T47D (cell line): ENCODE measurements around the gene CNOT4.

ENCODE experiments used
- DNase-seq, 2 experiments: peaks; one replicate each; pipeline versions ENCODE4 v3.0.0 to v3.0.0-alpha.2; 2011 to 2012; ENCODE audit warnings: low read depth in 1 of 2, low spot score in 1 of 2
- JUND ChIP-seq: IDR thresholded peaks from 2 replicates; pipeline ENCODE4 v1.6.1; 2012; ENCODE audit warnings: low read depth
- in situ Hi-C: cut with HindIII; loops from 2 replicates; pipeline ENCODE4 v1.10.0; 2016; ENCODE audit warnings: low sequenced_read_pairs, low pct_unique_long_range_greater_than_20kb

The CNOT4 gene

GRCh38 chr7:135428011-135428410 lies 81.9 kb downstream of the CNOT4 start:
- TF ChIP-seq JUND, result no peak
- DNase-seq, result no peak
- in situ Hi-C loops, result no loop called here

GRCh38 chr7:135427166-135427565 lies 82.7 kb downstream of the CNOT4 start:
- in situ Hi-C loops, result no loop called here
- no peak for TF ChIP-seq JUND
- no peak for DNase-seq

- DNase-seq, result no peak
- no peak for TF ChIP-seq JUND
- in situ Hi-C loops, result no loop called here
Observed at GRCh38 chr7:135425036-135425435, 84.9 kb downstream of the CNOT4 start.

- no peak for TF ChIP-seq JUND
- in situ Hi-C loops, result no loop called here
- no peak for DNase-seq
Observed at GRCh38 chr7:135420786-135421185, 89.1 kb downstream of the CNOT4 start.

- TF ChIP-seq JUND, result no peak
- no peak for DNase-seq
- in situ Hi-C loops, result no loop called here
Observed at GRCh38 chr7:135416431-135416830, 93.5 kb downstream of the CNOT4 start.

- in situ Hi-C loops, result no loop called here
- peak in 1 of 2 experiments; percentile 62 for DNase-seq
- TF ChIP-seq JUND, result no peak
Observed at GRCh38 chr7:135414850-135415439, 95.0 kb downstream of the CNOT4 start.

- no peak for TF ChIP-seq JUND
- in situ Hi-C loops, result no loop called here
- DNase-seq, result no peak
Observed at GRCh38 chr7:135414208-135414607, 95.7 kb downstream of the CNOT4 start.

GRCh38 chr7:135411098-135411497 lies 98.8 kb downstream of the CNOT4 start:
- no peak for DNase-seq
- in situ Hi-C loops, result no loop called here
- no peak for TF ChIP-seq JUND

- in situ Hi-C loops, result no loop called here
- no peak for TF ChIP-seq JUND
- no peak for DNase-seq
Observed at GRCh38 chr7:135410543-135410942, 99.4 kb downstream of the CNOT4 start.

- TF ChIP-seq JUND, result no peak
- DNase-seq, result no peak
- in situ Hi-C loops, result no loop called here
Observed at GRCh38 chr7:135409845-135410542, 99.9 kb downstream of the CNOT4 start.

- no peak for TF ChIP-seq JUND
- in situ Hi-C loops, result no loop called here
- DNase-seq, result no peak
Observed at GRCh38 chr7:135407884-135408283, 102.0 kb downstream of the CNOT4 start.

GRCh38 chr7:135406918-135407317 lies 103.0 kb downstream of the CNOT4 start:
- DNase-seq, result no peak
- in situ Hi-C loops, result no loop called here
- no peak for TF ChIP-seq JUND

- in situ Hi-C loops, result no loop called here
- TF ChIP-seq JUND, result no peak
- DNase-seq, result no peak
Observed at GRCh38 chr7:135405969-135406368, 103.9 kb downstream of the CNOT4 start.

GRCh38 chr7:135403302-135403701 lies 106.6 kb downstream of the CNOT4 start:
- DNase-seq, result no peak
- no peak for TF ChIP-seq JUND
- in situ Hi-C loops, result no loop called here
